CD4-positive, alpha-beta T cell (primary cell): ENCODE measurements around the gene FAM163B. TPM values are rescaled to one million over a fixed set of nuclear protein-coding genes. Genes with fewer than 3 reads are reported as not detected.

ENCODE experiments used
- ATAC-seq: fragments of 200-7000 bp; cut with Tn5 transposase; one replicate; pipeline ENCODE4 v1.10.0; 2022; ENCODE audit warnings: mild to moderate bottlenecking; ENCODE audit not compliant: poor library complexity
- CTCF ChIA-PET: fragments of 350-600 bp; sonication (Branson Sonifier 250); formaldehyde crosslinking; loops from one replicate; lab custom pipeline; 2021; ENCODE audit warnings: antibody characterized with exemption, inconsistent platforms; lab: Charles Lee
- POLR2A ChIA-PET: fragments of 350-600 bp; sonication (Branson Sonifier 250); formaldehyde crosslinking; loops from one replicate; lab custom pipeline; 2021; ENCODE audit warnings: antibody characterized with exemption, inconsistent platforms; lab: Charles Lee
- DNase-seq, 14 experiments: peaks; one replicate each; pipeline ENCODE4 v3.0.0-alpha.2; 2013 to 2020; ENCODE audit warnings: mixed read lengths in 2 of 14
- H3K27ac ChIP-seq, 2 donors: one replicate each; pipeline versions ENCODE4 v1.5.1 to v1.7.0; 2013; ENCODE audit warnings: low read length in 2 of 2, low read depth in 1 of 2, mild to moderate bottlenecking in 1 of 2
- H3K27me3 ChIP-seq, 2 experiments: 1 replicate in 1 of 2; 2 replicates in 1 of 2; pipeline versions ENCODE4 v1.6.1 to v1.7.0; 2013; ENCODE audit warnings: low read length in 2 of 2, control low read depth in 1 of 2, mild to moderate bottlenecking in 1 of 2, moderate library complexity in 1 of 2; ENCODE audit not compliant: insufficient read depth in 2 of 2, control insufficient read depth in 1 of 2
- H3K36me3 ChIP-seq: one replicate; pipeline ENCODE4 v1.6.1; 2013; ENCODE audit warnings: low read length, control low read depth; ENCODE audit not compliant: insufficient read depth
- H3K4me1 ChIP-seq: one replicate; pipeline ENCODE4 v1.6.1; 2013; ENCODE audit warnings: low read length, control low read depth; ENCODE audit not compliant: insufficient read depth
- H3K4me3 ChIP-seq: one replicate; pipeline ENCODE4 v1.5.1; 2013; ENCODE audit warnings: mild to moderate bottlenecking, low read length, moderate library complexity
- H3K9me3 ChIP-seq, 2 experiments: 1 replicate in 1 of 2; 2 replicates in 1 of 2; pipeline versions ENCODE4 v1.6.1 to v1.7.0; 2013; ENCODE audit warnings: low read length in 2 of 2, mild to moderate bottlenecking in 2 of 2, control low read depth in 1 of 2, moderate library complexity in 1 of 2; ENCODE audit not compliant: control insufficient read depth in 1 of 2, insufficient read depth in 1 of 2
- H3K27ac Mint-ChIP-seq: one replicate; pipeline ENCODE4 v1.8.0; 2020; ENCODE audit warnings: mixed read lengths
- H3K27me3 Mint-ChIP-seq: one replicate; pipeline ENCODE4 v1.8.0; 2021; ENCODE audit warnings: mixed read lengths
- H3K36me3 Mint-ChIP-seq: one replicate; pipeline ENCODE4 v1.8.0; 2021; ENCODE audit warnings: low read depth, mixed read lengths
- H3K4me1 Mint-ChIP-seq: one replicate; pipeline ENCODE4 v1.8.0; 2021; ENCODE audit warnings: low read depth, mixed read lengths
- H3K4me3 Mint-ChIP-seq: one replicate; pipeline ENCODE4 v1.8.0; 2020; ENCODE audit warnings: mild to moderate bottlenecking, mixed read lengths
- H3K9me3 Mint-ChIP-seq: one replicate; pipeline ENCODE4 v1.8.0; 2020; ENCODE audit warnings: mixed read lengths
- intact Hi-C, 2 experiments: fragments of 100-400 bp; cut with DNase I in 1 of 2; cut with micrococcal nuclease in 1 of 2; formaldehyde crosslinking; loops; one replicate each; pipeline versions ENCODE4 v1.15.1 to v1.9.0; 2023 to 2025; cut with DNase I, micrococcal nuclease
- total RNA-seq, 174 experiments: library from RNA in 2 of 174; stranded (reverse) in 2 of 174; gene quantifications; one replicate each; pipeline ENCODE4 v1.2.3 and lab custom pipeline; 2021 to 2026
- TF ChIP-seq, protein P1 (sequence below): fragments of 200-600 bp; IDR thresholded peaks from one replicate; pipeline ENCODE4 v1.8.0; 2022; ENCODE audit warnings: antibody characterized with exemption, mild to moderate bottlenecking

FAM163B gene
- total RNA-seq, 2 experiments from 2014 or later = not detected

GRCh38 chr9:133547116-133547515 is 62.1 kb downstream of the FAM163B start:
- no peak for ATAC-seq
- no peak for DNase-seq
- no peaks in the 10 kb centered on the region for H3K36me3 ChIP-seq
- no peak overlapping the region for H3K4me3 Mint-ChIP-seq
- no peaks in the 10 kb centered on the region for H3K9me3 ChIP-seq
- H3K4me1 Mint-ChIP-seq = no peaks in the 10 kb centered on the region
- H3K4me3 ChIP-seq = no peak overlapping the region
- no peaks in the 10 kb centered on the region for H3K4me1 ChIP-seq
- intact Hi-C loops = no loop called here
- ChIA-PET POLR2A (no interaction called here), CTCF (no interaction called here)
- H3K36me3 Mint-ChIP-seq = peaks cover 7% of the 10 kb centered on the region
- TF ChIP-seq, protein P1, sequence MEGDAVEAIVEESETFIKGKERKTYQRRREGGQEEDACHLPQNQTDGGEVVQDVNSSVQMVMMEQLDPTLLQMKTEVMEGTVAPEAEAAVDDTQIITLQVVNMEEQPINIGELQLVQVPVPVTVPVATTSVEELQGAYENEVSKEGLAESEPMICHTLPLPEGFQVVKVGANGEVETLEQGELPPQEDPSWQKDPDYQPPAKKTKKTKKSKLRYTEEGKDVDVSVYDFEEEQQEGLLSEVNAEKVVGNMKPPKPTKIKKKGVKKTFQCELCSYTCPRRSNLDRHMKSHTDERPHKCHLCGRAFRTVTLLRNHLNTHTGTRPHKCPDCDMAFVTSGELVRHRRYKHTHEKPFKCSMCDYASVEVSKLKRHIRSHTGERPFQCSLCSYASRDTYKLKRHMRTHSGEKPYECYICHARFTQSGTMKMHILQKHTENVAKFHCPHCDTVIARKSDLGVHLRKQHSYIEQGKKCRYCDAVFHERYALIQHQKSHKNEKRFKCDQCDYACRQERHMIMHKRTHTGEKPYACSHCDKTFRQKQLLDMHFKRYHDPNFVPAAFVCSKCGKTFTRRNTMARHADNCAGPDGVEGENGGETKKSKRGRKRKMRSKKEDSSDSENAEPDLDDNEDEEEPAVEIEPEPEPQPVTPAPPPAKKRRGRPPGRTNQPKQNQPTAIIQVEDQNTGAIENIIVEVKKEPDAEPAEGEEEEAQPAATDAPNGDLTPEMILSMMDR = no peak
- H3K27ac Mint-ChIP-seq = no peak overlapping the region
- no peak overlapping the region for H3K27ac ChIP-seq
- H3K27me3 ChIP-seq = no peaks in the 10 kb centered on the region
- no peaks in the 10 kb centered on the region for H3K27me3 Mint-ChIP-seq
- H3K9me3 Mint-ChIP-seq = no peaks in the 10 kb centered on the region

DNA sequence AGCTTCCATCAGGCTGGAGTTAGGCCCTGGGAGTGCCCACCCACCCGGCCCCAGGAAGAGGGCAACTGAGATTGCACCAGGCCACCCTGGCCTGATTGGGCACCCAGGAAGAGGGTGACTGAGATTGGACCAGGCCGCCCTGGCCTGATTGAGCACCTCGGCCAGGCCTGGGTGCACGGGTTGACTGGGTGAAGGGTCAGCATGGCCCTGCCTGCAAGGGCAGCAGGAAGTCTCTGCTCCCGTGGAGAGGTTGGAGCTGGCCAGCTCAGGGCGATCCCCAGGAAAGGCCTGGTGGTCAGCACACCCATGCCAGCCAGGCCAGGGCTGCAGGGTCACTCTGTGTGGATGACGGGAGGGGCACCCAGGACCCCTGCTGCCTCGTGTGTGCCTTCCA is 62.9 kb downstream of the FAM163B start:
- no peaks in the 10 kb centered on the region for H3K9me3 Mint-ChIP-seq
- DNase-seq = no peak

GRCh38 chr9:133545494-133546286 is 63.5 kb downstream of the FAM163B start:
- CTCF ChIA-PET = no interaction called here
- H3K4me1 Mint-ChIP-seq = no peaks in the 10 kb centered on the region
- ATAC-seq = no peak

More for the DNA sequence above, 62.9 kb downstream of the FAM163B start:
- ATAC-seq = no peak
- Mint-ChIP-seq H3K27me3 (no peaks in the 10 kb centered on the region), H3K36me3 (peaks cover 6% of the 10 kb centered on the region), H3K27ac (no peak overlapping the region), H3K4me3 (no peak overlapping the region), H3K4me1 (no peaks in the 10 kb centered on the region)
- no peak overlapping the region for H3K4me3 ChIP-seq
- H3K27me3 ChIP-seq = no peaks in the 10 kb centered on the region
- TF ChIP-seq, protein P1 = no peak
- H3K36me3 ChIP-seq = no peaks in the 10 kb centered on the region
- no peaks in the 10 kb centered on the region for H3K9me3 ChIP-seq
- ChIA-PET CTCF (no interaction called here), POLR2A (no interaction called here)
- no peak overlapping the region for H3K27ac ChIP-seq
- intact Hi-C loops = no loop called here
- no peaks in the 10 kb centered on the region for H3K4me1 ChIP-seq

More at GRCh38 chr9:133545494-133546286, 63.5 kb downstream of the FAM163B start:
- no peaks in the 10 kb centered on the region for H3K9me3 ChIP-seq
- no peaks in the 10 kb centered on the region for H3K4me1 ChIP-seq
- POLR2A ChIA-PET = no interaction called here
- Mint-ChIP-seq H3K4me3 (no peak overlapping the region), H3K36me3 (peaks cover 6% of the 10 kb centered on the region), H3K9me3 (no peaks in the 10 kb centered on the region), H3K27ac (no peak overlapping the region), H3K27me3 (no peaks in the 10 kb centered on the region)
- no peak overlapping the region for H3K4me3 ChIP-seq
- DNase-seq = no peak
- H3K27me3 ChIP-seq = no peaks in the 10 kb centered on the region
- no peak overlapping the region for H3K27ac ChIP-seq
- intact Hi-C loops = no loop called here
- TF ChIP-seq, protein P1 = no peak
- no peaks in the 10 kb centered on the region for H3K36me3 ChIP-seq
